GM12874 (cell line): ENCODE data around the gene FARP2.

Experiments
- CTCF ChIP-seq: IDR thresholded peaks from 2 replicates; pipeline ENCODE4 v1.5.1; 2011; ENCODE audit warnings: low read depth, mild to moderate bottlenecking, control low read depth, low read length, moderate library complexity; ENCODE audit not compliant: insufficient read depth

Gene FARP2

GRCh38 chr2:241489733-241490680 lies 133.9 kb downstream of the FARP2 start:
- TF ChIP-seq CTCF, result no peak

GRCh38 chr2:241490825-241491506 lies 134.9 kb downstream of the FARP2 start:
- TF ChIP-seq CTCF, result no peak

GRCh38 chr2:241491549-241492173 lies 135.6 kb downstream of the FARP2 start:
- TF ChIP-seq CTCF, result no peak

GRCh38 chr2:241492174-241492565 lies 136.1 kb downstream of the FARP2 start:
- TF ChIP-seq CTCF, result no peak

- TF ChIP-seq CTCF, result no peak
Measured at GRCh38 chr2:241493092-241493491, 137.0 kb downstream of the FARP2 start.

GRCh38 chr2:241494311-241494908 lies 138.3 kb downstream of the FARP2 start:
- no peak for TF ChIP-seq CTCF
